ENCODE results near the gene GPR3.

The GPR3 gene

DNA sequence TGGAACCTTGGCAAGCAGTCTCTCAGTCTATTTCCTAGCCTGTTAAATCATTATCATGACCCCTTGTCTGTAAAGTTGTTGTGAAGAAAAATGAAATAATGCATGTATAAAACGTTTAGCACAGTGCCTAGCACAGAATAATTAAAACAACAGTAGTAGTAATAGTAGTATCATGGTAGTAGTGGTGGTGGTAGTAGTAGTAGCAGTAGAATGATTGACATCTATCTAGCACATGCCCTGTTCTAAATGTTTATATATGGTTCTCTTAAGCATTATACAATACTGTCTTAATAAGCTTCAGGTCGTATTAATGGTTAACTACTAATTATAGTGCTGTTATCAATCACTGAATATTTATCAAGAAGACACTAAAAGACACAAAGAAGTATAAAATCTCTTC, 46.7 kb downstream of the GPR3 start:
- TF ChIP-seq, protein P1, sequence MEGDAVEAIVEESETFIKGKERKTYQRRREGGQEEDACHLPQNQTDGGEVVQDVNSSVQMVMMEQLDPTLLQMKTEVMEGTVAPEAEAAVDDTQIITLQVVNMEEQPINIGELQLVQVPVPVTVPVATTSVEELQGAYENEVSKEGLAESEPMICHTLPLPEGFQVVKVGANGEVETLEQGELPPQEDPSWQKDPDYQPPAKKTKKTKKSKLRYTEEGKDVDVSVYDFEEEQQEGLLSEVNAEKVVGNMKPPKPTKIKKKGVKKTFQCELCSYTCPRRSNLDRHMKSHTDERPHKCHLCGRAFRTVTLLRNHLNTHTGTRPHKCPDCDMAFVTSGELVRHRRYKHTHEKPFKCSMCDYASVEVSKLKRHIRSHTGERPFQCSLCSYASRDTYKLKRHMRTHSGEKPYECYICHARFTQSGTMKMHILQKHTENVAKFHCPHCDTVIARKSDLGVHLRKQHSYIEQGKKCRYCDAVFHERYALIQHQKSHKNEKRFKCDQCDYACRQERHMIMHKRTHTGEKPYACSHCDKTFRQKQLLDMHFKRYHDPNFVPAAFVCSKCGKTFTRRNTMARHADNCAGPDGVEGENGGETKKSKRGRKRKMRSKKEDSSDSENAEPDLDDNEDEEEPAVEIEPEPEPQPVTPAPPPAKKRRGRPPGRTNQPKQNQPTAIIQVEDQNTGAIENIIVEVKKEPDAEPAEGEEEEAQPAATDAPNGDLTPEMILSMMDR (conservative IDR thresholded peaks at IDR 0.05; ENCODE audit: low read length), result no peak
- no peak overlapping the region for H3K4me3 ChIP-seq (ENCODE audit: low read length)
- DNase-seq (ENCODE audit: low read depth), result no peak

- no peak overlapping the region for H3K4me3 ChIP-seq (ENCODE audit: low read length)
- no peak for DNase-seq (ENCODE audit: low read depth)
- TF ChIP-seq, protein P1 (conservative IDR thresholded peaks at IDR 0.05; ENCODE audit: low read length), result no peak
These were observed 52.2 kb downstream of the GPR3 start for GRCh38 chr1:27444632-27445031.
